HepG2 (cell line): ENCODE measurements around the gene BAHCC1. TPM values are rescaled to one million over a fixed set of nuclear protein-coding genes. Genes with fewer than 3 reads are reported as not detected.

ENCODE experiments used
- ATAC-seq: fragments of 200-7000 bp; cut with Tn5 transposase; 3 replicates; pipeline ENCODE4 v1.9.1; 2020; ENCODE audit warnings: mild to moderate bottlenecking, moderate library complexity
- BruUV-seq: library from RNA; stranded (reverse); fragments of 400-500 nt; replicated peaks from 2 replicates; lab custom pipeline; 2021; lab: Mats Ljungman, UMichigan
- CTCF ChIA-PET: fragments of 300-600 bp; formaldehyde crosslinking; extraction: SDS; loops from one replicate; lab custom pipeline; 2021; ENCODE audit warnings: low total read pairs, inconsistent platforms, low intra/inter-chr PET ratio; lab: Yijun Ruan, JAX
- POLR2A ChIA-PET: fragments of 350-600 bp; sonication (Branson Sonifier 250); formaldehyde crosslinking; loops from one replicate; lab custom pipeline; 2020; ENCODE audit warnings: antibody characterized with exemption, inconsistent platforms; lab: Yijun Ruan, JAX
- DNase-seq: peaks from one replicate; pipeline ENCODE4 v3.0.0-alpha.2; 2015; ENCODE audit warnings: low spot score
- FAIRE-seq: peaks from 3 replicates; lab custom pipeline; 2011; peaks lifted over from hg19 to GRCh38; lab: Jason Lieb, UNC
- H2AFZ ChIP-seq: one replicate; pipeline ENCODE4 v1.6.1; 2011; ENCODE audit warnings: low read length, inconsistent platforms
- H3K27ac ChIP-seq: fragments of 300-600 bp; 3 replicates; pipeline ENCODE4 v1.8.0; 2011; ENCODE audit warnings: mixed run types, mild to moderate bottlenecking, mixed read lengths, low read length, inconsistent platforms; ENCODE audit not compliant: insufficient read depth; ENCODE audit errors: extremely low read length
- H3K27me3 ChIP-seq, 2 experiments: fragments of 200-600 bp in 1 of 2; 2 replicates in 1 of 2; 3 replicates in 1 of 2; pipeline versions ENCODE4 v1.6.0 to v1.8.0; 2011; ENCODE audit warnings: low read length in 2 of 2, mild to moderate bottlenecking in 2 of 2, moderate library complexity in 2 of 2, inconsistent platforms in 1 of 2; ENCODE audit not compliant: insufficient read depth in 2 of 2, control insufficient read depth in 1 of 2
- H3K36me3 ChIP-seq, 2 experiments: fragments of 200-600 bp in 1 of 2; replicated peaks in 1 of 2; 2 replicates in 1 of 2; 3 replicates in 1 of 2; pipeline versions ENCODE4 v1.5.1 to v1.8.0; 2011; ENCODE audit warnings: low read length in 2 of 2, inconsistent platforms in 1 of 2; ENCODE audit not compliant: insufficient read depth in 2 of 2, control insufficient read depth in 1 of 2
- H3K4me1 ChIP-seq: 2 replicates; pipeline ENCODE4 v1.5.1; 2012; ENCODE audit warnings: low read length, inconsistent platforms; ENCODE audit not compliant: insufficient read depth
- H3K4me2 ChIP-seq: 2 replicates; pipeline ENCODE4 v1.6.0; 2011; ENCODE audit warnings: low read depth, low read length, inconsistent platforms
- H3K4me3 ChIP-seq, 3 experiments: fragments of 200-600 bp in 1 of 3; sonication (generic), shearing (Covaris generic) in 1 of 3; replicated peaks in 1 of 3; 2 replicates each; pipeline ENCODE4 v1.5.1; 2011 to 2016; ENCODE audit warnings: low read length in 3 of 3, inconsistent platforms in 2 of 3, low read depth in 2 of 3, mild to moderate bottlenecking in 2 of 3, control low read depth in 1 of 3, mixed read lengths in 1 of 3; ENCODE audit not compliant: insufficient read depth in 1 of 3
- H3K79me2 ChIP-seq: one replicate; pipeline ENCODE4 v1.6.1; 2011; ENCODE audit warnings: low read length, inconsistent platforms; ENCODE audit not compliant: insufficient read depth
- H3K9ac ChIP-seq: 2 replicates; pipeline ENCODE4 v1.6.0; 2011; ENCODE audit warnings: mild to moderate bottlenecking, low read depth, low read length, inconsistent platforms; ENCODE audit not compliant: insufficient read depth
- H3K9me3 ChIP-seq: 2 replicates; pipeline ENCODE4 v1.5.1; 2012; ENCODE audit warnings: mild to moderate bottlenecking, low read length
- H4K20me1 ChIP-seq: 2 replicates; pipeline ENCODE4 v1.6.0; 2011; ENCODE audit warnings: inconsistent platforms, mild to moderate bottlenecking, low read length, moderate library complexity; ENCODE audit not compliant: insufficient read depth
- ARNT2 ChIP-seq: sonication (generic); formaldehyde crosslinking; IDR thresholded peaks from 2 replicates; pipeline ENCODE4 v1.8.0; 2022; ENCODE audit warnings: mild to moderate bottlenecking, low read depth, missing genetic modification reagents, moderate library complexity
- ATF7-NPFF ChIP-seq: sonication (generic); formaldehyde crosslinking; IDR thresholded peaks from 2 replicates; pipeline ENCODE4 v1.8.1; 2023; ENCODE audit warnings: mild to moderate bottlenecking, low read depth, missing genetic modification reagents, moderate library complexity
- DNMT1 ChIP-seq: sonication (generic); formaldehyde crosslinking; IDR thresholded peaks from 2 replicates; pipeline ENCODE4 v1.5.1; 2020; ENCODE audit warnings: mild to moderate bottlenecking, missing genetic modification reagents
- FOSL1 ChIP-seq: sonication (generic); formaldehyde crosslinking; IDR thresholded peaks from 2 replicates; pipeline ENCODE4 v1.9.0; 2021; ENCODE audit warnings: missing genetic modification reagents, borderline replicate concordance
- GLI4 ChIP-seq: sonication (generic); formaldehyde crosslinking; IDR thresholded peaks from 2 replicates; pipeline ENCODE4 v1.5.1; 2020; ENCODE audit warnings: missing genetic modification reagents, mild to moderate bottlenecking, moderate library complexity, borderline replicate concordance
- HOXA5 ChIP-seq: sonication (generic); formaldehyde crosslinking; IDR thresholded peaks from 2 replicates; pipeline ENCODE4 v1.4.0; 2020; ENCODE audit warnings: missing genetic modification reagents
- NFYB ChIP-seq: sonication (generic); formaldehyde crosslinking; IDR thresholded peaks from 2 replicates; pipeline ENCODE4 v1.4.0; 2020; ENCODE audit warnings: missing genetic modification reagents
- RORA ChIP-seq: sonication (generic); formaldehyde crosslinking; IDR thresholded peaks from 2 replicates; pipeline ENCODE4 v1.5.0; 2020; ENCODE audit warnings: mild to moderate bottlenecking, missing genetic modification reagents, moderate library complexity
- SYNCRIP ChIP-seq: fragments of 200-400 bp; formaldehyde crosslinking; IDR thresholded peaks from 2 replicates; pipeline ENCODE4 v1.6.1; 2018; ENCODE audit warnings: mild to moderate bottlenecking, low read depth, low read length; ENCODE audit not compliant: insufficient read depth
- WIZ ChIP-seq: sonication (generic); formaldehyde crosslinking; IDR thresholded peaks from 2 replicates; pipeline ENCODE4 v1.5.1; 2020; ENCODE audit warnings: mild to moderate bottlenecking, missing genetic modification reagents
- ZBTB7B ChIP-seq: sonication (generic); formaldehyde crosslinking; IDR thresholded peaks from 2 replicates; pipeline ENCODE4 v1.4.0; 2020; ENCODE audit warnings: missing genetic modification reagents
- ZIK1 ChIP-seq: sonication (generic); formaldehyde crosslinking; IDR thresholded peaks from 2 replicates; pipeline ENCODE4 v1.5.0; 2020; ENCODE audit warnings: mild to moderate bottlenecking, low read depth, missing genetic modification reagents, borderline replicate concordance
- ZNF572 ChIP-seq: sonication (generic); formaldehyde crosslinking; IDR thresholded peaks from 2 replicates; pipeline ENCODE4 v1.5.1; 2020; ENCODE audit warnings: mild to moderate bottlenecking, missing genetic modification reagents
- WGBS: methylation state at CpG from one replicate; pipeline ENCODE4 v1.1.6; 2017; ENCODE audit warnings: low lambda C conversion rate; 5-methylcytosine and 5-hydroxymethylcytosine counted together
- in situ Hi-C: cut with HindIII; loops from 2 replicates; pipeline ENCODE4 v1.10.0; 2017; ENCODE audit warnings: low pct_unique_long_range_greater_than_20kb; ENCODE audit not compliant: extremely low pct_ligation_motif_present
- intact Hi-C: fragments of 100-400 bp; cut with micrococcal nuclease; formaldehyde crosslinking; loops from one replicate; pipeline ENCODE4 v1.10.0; 2022; ENCODE audit not compliant: unreplicated experiment
- polyA plus RNA-seq, 8 experiments: library from polyadenylated mRNA; depleted of rRNA in 3 of 8; stranded (reverse) in 7 of 8; unstranded in 1 of 8; fragments of >200 nt; fragmentation: Illumina TruSeq in 4 of 8; extraction: Trizol in 4 of 8; gene quantifications; 2 replicates each; pipeline versions ENCODE4 v1.2.1 to v1.2.3, GENCODE V29; 2011 to 2016; ENCODE audit warnings: low read depth in 4 of 8, missing spikeins in 1 of 8, mixed read lengths in 1 of 8; ENCODE audit not compliant: insufficient read depth in 1 of 8
- total RNA-seq, 5 experiments: library from RNA; depleted of rRNA; stranded (reverse); fragments of >200 nt; fragmentation: Illumina TruSeq; extraction: Trizol; gene quantifications; 2 replicates each; pipeline ENCODE4 v1.2.3, GENCODE V29; 2016; ENCODE audit warnings: low read depth in 1 of 5
- TF ChIP-seq, protein P1 (sequence below): sonication (generic); formaldehyde crosslinking; IDR thresholded peaks from 2 replicates; pipeline ENCODE4 v1.9.0; 2021; ENCODE audit warnings: mild to moderate bottlenecking, missing genetic modification reagents
- TF ChIP-seq, protein P2 (sequence below): sonication (generic); formaldehyde crosslinking; IDR thresholded peaks from 2 replicates; pipeline ENCODE4 v1.4.0; 2020; ENCODE audit warnings: missing genetic modification reagents, borderline replicate concordance

The BAHCC1 gene
- total and polyA plus RNA-seq, 2 of the 13 experiments (the other 11 are each of a cell fraction or from before 2014, with no cell fraction given) = 1.4 to 1.7 TPM

DNA sequence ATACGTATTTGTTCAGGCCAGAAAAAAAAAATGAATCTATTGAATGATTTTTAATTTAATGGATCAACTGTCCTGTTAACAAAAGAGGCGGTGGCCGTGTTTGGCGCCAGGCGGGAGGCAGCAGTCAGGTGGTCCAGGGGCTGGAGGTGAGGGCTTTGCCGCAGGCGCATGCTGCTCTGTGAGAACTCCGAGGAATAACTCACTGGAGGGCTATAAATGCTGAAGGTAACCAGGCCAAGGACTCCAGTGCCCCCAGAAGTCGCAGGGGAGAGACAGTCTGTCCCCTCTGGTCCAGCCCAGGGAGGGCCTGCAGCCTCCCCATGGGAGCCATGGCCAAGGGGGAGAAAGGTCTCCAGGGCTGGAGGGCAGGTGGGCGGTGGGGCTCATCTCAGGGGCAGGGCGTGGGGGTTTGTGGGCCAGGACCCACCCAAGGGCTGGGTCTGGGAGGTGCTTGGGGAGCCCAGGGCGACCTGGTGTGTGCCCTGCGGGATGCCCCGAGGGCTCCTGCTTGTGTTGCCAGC lies 7.1 kb upstream of the BAHCC1 start:
- FAIRE-seq = no peak
- Histone ChIP-seq H3K27me3 (peaks cover 14 to 88% of the 10 kb centered on the region in 2 experiments), H3K36me3 (no peaks in the 10 kb centered on the region), H3K4me3 (peak overlapping the region; percentile 68 to 76 (median 70); a peak in 4 of 6 replicates), H3K9me3 (no peaks in the 10 kb centered on the region), H3K4me1 (peaks cover 79% of the 10 kb centered on the region), H3K27ac (no peak overlapping the region), H2AFZ (no peak overlapping the region), H3K4me2 (peak overlapping the region; percentile 92), H3K9ac (peak overlapping the region; percentile 72), H3K79me2 (peaks cover 3% of the 10 kb centered on the region), H4K20me1 (peaks cover 11% of the 10 kb centered on the region; the same call in 1 of the 2 replicates)
- CTCF ChIA-PET = no interaction called here
- intact Hi-C loops (loop anchor here (5.0 kb wide), 2 partner anchors 81 to 911 kb away; partner anchors contain the start of gene NPTX1), in situ Hi-C loops (no loop called here)
- ATAC-seq = peak; percentile 1; the same call in 2 of the 3 replicates
- BruUV-seq = no TSS peak
- POLR2A ChIA-PET = interaction anchor here (1.1 kb wide), 1 partner anchor 9 kb away, joined by 3 read pairs; no protein-coding TSS in a partner anchor
- no peak for DNase-seq
- WGBS = 32% methylated on average over 13 of the region's 14 CpGs
- TF ChIP-seq ZIK1 (CRISPR knock-in tag) (no peak), FOSL1 (CRISPR knock-in tag) (no peak), ZNF572 (CRISPR knock-in tag) (no peak), GLI4 (no peak), RORA (CRISPR knock-in tag) (no peak), NFYB (no peak), ARNT2 (CRISPR knock-in tag) (0 out of 2 replicates have a peak, but pooled peaks have one; percentile 38), ZBTB7B (CRISPR knock-in tag) (peak; percentile 36; the same call in 1 of the 2 replicates), ATF7-NPFF (CRISPR knock-in tag) (0 out of 2 replicates have a peak, but pooled peaks have one; percentile 0), WIZ (CRISPR knock-in tag) (no peak), SYNCRIP (no peak), HOXA5 (CRISPR knock-in tag) (0 out of 2 replicates have a peak, but pooled peaks have one; percentile 20), DNMT1 (no peak)
- TF ChIP-seq, protein P1, sequence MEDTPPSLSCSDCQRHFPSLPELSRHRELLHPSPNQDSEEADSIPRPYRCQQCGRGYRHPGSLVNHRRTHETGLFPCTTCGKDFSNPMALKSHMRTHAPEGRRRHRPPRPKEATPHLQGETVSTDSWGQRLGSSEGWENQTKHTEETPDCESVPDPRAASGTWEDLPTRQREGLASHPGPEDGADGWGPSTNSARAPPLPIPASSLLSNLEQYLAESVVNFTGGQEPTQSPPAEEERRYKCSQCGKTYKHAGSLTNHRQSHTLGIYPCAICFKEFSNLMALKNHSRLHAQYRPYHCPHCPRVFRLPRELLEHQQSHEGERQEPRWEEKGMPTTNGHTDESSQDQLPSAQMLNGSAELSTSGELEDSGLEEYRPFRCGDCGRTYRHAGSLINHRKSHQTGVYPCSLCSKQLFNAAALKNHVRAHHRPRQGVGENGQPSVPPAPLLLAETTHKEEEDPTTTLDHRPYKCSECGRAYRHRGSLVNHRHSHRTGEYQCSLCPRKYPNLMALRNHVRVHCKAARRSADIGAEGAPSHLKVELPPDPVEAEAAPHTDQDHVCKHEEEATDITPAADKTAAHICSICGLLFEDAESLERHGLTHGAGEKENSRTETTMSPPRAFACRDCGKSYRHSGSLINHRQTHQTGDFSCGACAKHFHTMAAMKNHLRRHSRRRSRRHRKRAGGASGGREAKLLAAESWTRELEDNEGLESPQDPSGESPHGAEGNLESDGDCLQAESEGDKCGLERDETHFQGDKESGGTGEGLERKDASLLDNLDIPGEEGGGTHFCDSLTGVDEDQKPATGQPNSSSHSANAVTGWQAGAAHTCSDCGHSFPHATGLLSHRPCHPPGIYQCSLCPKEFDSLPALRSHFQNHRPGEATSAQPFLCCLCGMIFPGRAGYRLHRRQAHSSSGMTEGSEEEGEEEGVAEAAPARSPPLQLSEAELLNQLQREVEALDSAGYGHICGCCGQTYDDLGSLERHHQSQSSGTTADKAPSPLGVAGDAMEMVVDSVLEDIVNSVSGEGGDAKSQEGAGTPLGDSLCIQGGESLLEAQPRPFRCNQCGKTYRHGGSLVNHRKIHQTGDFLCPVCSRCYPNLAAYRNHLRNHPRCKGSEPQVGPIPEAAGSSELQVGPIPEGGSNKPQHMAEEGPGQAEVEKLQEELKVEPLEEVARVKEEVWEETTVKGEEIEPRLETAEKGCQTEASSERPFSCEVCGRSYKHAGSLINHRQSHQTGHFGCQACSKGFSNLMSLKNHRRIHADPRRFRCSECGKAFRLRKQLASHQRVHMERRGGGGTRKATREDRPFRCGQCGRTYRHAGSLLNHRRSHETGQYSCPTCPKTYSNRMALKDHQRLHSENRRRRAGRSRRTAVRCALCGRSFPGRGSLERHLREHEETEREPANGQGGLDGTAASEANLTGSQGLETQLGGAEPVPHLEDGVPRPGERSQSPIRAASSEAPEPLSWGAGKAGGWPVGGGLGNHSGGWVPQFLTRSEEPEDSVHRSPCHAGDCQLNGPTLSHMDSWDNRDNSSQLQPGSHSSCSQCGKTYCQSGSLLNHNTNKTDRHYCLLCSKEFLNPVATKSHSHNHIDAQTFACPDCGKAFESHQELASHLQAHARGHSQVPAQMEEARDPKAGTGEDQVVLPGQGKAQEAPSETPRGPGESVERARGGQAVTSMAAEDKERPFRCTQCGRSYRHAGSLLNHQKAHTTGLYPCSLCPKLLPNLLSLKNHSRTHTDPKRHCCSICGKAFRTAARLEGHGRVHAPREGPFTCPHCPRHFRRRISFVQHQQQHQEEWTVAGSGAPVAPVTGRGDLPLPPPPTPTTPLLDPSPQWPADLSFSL (CRISPR knock-in tag) = no peak
- TF ChIP-seq, protein P2, sequence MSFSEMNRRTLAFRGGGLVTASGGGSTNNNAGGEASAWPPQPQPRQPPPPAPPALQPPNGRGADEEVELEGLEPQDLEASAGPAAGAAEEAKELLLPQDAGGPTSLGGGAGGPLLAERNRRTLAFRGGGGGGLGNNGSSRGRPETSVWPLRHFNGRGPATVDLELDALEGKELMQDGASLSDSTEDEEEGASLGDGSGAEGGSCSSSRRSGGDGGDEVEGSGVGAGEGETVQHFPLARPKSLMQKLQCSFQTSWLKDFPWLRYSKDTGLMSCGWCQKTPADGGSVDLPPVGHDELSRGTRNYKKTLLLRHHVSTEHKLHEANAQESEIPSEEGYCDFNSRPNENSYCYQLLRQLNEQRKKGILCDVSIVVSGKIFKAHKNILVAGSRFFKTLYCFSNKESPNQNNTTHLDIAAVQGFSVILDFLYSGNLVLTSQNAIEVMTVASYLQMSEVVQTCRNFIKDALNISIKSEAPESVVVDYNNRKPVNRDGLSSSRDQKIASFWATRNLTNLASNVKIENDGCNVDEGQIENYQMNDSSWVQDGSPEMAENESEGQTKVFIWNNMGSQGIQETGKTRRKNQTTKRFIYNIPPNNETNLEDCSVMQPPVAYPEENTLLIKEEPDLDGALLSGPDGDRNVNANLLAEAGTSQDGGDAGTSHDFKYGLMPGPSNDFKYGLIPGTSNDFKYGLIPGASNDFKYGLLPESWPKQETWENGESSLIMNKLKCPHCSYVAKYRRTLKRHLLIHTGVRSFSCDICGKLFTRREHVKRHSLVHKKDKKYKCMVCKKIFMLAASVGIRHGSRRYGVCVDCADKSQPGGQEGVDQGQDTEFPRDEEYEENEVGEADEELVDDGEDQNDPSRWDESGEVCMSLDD (CRISPR knock-in tag) = 0 out of 2 replicates have a peak, but pooled peaks have one; percentile 50
